Lung microvascular endothelial cell (primary cell): ENCODE results near the gene SFXN4. TPM values are rescaled to one million over a fixed set of nuclear protein-coding genes. Genes with fewer than 3 reads are reported as not detected.
A peak's percentile ranks its signal among the peaks of the same experiment; 100 is the strongest.

Source experiments
- DNase-seq, 2 donors: peaks; one replicate each; pipeline versions ENCODE4 v3.0.0 to v3.0.0-alpha.2; 2010; ENCODE audit warnings: low read depth in 2 of 2
- total RNA-seq: library from RNA; depleted of rRNA; stranded (reverse); fragments of >200 nt; gene quantifications from 2 replicates; pipeline ENCODE4 v1.2.1, GENCODE V29; 2014

Gene SFXN4, protein sequence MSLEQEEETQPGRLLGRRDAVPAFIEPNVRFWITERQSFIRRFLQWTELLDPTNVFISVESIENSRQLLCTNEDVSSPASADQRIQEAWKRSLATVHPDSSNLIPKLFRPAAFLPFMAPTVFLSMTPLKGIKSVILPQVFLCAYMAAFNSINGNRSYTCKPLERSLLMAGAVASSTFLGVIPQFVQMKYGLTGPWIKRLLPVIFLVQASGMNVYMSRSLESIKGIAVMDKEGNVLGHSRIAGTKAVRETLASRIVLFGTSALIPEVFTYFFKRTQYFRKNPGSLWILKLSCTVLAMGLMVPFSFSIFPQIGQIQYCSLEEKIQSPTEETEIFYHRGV
- total RNA-seq = 9.2 and 10.1 TPM in 2 replicates

GRCh38 chr10:119165171-119166117 is at the start of gene SFXN4:
Gene SFXN4 (minus strand): TSS chr10:119165714. CDS start chr10:119165647, 67 bp downstream.
- DNase-seq = peak; percentile 69 to 76

GRCh38 chr10:119211625-119212441 is 46.3 kb upstream of the SFXN4 start:
- DNase-seq = peak in 1 of 2 donors; percentile 44

GRCh38 chr10:119211176-119211575 is 45.7 kb upstream of the SFXN4 start:
- DNase-seq = peak; percentile 26 to 57

GRCh38 chr10:119210633-119211032 is 45.1 kb upstream of the SFXN4 start:
- no peak for DNase-seq

GRCh38 chr10:119209736-119210355 is 44.3 kb upstream of the SFXN4 start:
- DNase-seq = peak in 1 of 2 donors; percentile 55

DNA sequence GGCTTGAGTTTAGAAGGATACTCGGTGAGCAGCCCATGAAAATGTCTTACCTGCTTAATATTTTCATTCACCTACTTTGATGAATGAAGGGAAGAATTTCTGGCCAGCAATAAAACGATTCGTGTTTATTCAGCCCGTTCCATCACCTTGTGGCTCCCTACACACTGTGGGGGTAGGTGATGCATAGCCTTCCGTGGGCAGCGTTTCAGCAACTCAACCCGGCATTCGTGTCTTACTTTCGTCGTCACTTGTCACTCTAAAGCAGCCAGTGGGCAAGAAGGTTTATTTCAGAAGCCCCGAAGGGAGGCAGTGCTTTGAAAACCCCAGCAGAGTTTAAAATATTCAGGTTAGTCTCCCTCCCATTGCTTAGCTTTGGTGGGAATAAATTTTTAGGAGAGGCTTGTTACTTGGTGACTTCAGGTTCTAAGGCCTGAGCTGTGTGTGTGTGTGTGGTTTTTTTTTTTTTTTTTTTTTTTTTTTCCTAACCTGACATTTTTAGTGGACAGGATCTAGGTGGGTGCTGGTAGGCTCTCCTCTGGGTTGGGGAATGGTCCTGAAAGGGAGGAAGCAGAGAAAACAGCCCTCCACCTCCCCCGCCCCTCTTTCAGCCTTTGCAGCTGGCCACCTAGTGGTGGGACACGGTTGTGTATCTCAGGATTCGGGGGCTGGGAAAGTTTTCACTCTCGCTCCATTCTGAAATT is 43.7 kb upstream of the SFXN4 start:
- DNase-seq = peak; percentile 72 to 81

DNA sequence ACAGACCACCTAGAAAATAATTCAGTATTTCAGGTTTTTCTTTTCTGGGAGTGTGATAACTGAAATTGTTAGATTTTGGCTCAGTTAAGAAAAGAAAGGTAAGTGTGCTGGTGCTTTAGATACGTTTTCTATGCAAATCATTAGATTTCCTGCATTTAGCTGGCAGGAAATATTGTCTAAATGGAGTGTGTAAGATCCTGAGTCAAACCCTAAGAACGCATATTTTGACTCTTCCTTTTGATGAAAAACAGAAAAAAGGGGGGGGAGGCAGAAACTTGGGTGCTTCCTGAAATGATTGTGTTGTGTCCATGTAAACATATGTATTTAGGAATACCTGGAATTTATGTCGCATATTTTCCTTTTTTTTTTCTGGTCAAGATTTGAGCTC is 43.0 kb upstream of the SFXN4 start:
- peak in 1 of 2 donors; percentile 42 for DNase-seq

DNA sequence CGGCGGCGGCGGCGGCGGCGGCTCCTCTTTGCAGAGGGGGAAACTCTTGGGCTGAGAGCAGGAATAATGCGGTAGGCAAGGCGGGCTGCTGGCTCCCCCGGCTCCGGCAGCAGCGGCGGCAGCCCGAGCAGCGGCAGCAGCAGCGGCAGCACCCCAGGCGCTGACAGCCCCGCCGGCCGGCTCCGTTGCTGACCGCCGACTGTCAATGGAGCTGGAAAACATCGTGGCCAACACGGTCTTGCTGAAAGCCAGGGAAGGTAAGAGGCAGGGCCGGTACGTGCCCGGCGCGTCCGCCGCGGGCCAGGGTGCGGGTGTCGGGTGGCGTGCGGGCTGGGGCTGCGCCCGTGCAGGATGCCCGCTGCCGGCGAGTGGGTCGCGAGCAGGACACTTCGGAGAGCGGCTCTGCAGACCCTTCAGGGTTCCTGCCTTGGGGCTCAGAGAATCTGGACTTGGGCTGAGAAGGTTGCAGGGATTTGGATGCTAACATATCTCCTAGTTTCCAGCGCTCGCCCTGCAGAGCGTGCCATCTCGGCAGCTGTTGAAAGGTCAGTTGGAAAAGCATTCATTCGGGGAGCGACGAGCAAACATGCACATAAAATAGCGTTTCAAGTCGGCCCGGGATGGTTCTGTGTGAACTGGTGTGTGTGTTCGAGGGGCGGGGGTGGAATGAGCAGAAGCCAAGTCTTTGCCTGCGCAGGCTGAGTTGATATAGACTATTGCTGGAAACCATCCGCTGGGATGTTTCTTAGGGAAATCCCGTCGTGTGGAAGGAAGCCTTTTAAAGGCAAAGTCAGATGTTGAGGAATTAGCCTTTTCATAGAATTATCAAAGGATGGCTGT is 42.4 kb upstream of the SFXN4 start:
- DNase-seq = peak; percentile 62 to 69

- DNase-seq = peak; percentile 98
These were observed 41.8 kb upstream of the SFXN4 start, which contains the start of gene GRK5 for GRCh38 chr10:119207366-119207666. Gene GRK5 (plus strand): TSS chr10:119207571. CDS start chr10:119207918, 347 bp downstream.

DNA sequence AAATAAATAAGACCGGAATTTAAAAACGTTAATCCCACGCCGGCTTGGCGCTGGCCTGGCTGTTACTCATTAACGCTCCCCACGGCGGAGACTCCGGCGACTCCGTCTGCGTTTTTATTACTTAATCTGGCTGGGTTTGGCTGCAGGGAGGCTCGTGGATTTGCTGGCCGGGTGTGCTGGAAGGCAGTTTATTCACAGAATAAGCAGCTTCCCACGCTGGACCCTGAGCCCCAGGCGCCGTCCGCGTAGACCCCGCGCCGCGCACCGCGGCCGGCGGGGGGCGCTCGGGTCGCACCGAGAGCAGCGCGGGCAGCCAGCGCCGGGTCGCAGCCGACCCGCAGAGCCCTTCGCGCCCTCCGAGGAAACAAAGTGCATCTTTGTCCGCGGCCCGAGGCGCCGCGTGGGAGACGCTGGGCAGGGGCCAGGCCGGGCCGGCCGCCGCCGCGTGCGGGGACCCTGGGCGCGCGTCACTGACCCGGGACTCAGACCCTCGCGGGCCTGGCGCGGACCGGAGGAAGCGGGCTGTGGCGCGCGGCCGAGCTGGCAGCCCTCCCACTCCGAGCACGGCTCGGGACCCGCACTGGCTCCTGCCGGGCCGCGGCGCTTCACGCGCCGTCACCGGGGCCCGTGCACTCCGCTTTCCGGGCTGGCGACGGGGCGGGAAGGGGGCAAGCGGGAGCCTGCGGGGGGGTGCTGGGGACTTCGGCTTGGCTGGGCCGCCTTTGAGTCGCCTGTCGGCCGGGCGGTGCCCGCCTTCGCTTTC is 41.3 kb upstream of the SFXN4 start:
- DNase-seq = peak; percentile 73 to 80

DNA sequence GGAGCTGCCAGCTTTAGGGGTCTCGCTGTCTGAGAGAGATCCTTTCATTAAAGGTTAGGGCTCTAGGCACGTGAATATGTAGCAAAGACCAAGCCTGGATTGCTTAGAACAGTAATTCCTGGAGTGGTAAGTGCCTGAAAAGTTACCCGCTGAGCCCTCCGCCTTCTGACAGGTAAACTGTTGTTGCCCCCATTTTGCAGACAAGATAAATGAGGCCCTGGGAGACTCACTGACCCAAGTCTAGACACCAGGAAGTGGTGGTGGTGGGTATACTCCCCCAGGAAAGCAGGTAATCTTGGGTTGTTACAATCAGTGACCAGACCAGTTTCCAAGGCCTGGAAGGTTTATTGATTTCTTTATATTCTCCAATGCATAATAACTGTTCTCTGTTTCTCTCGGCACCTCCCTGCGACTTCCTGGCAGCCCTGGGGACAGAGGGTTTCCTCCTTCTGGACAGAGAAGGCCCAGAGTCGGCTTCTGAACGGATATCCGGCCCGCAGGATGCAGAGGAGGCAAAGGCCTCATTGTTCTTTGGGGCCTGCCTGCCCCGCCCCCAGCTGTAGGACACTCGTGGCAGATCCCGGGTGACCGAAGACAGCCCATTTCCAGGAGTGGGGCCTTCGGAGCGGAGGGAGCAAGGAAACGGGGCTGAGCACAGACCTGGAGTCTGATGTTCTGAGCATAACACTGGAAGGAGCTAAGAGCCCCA is 40.5 kb upstream of the SFXN4 start:
- peak; percentile 36 to 71 for DNase-seq

DNA sequence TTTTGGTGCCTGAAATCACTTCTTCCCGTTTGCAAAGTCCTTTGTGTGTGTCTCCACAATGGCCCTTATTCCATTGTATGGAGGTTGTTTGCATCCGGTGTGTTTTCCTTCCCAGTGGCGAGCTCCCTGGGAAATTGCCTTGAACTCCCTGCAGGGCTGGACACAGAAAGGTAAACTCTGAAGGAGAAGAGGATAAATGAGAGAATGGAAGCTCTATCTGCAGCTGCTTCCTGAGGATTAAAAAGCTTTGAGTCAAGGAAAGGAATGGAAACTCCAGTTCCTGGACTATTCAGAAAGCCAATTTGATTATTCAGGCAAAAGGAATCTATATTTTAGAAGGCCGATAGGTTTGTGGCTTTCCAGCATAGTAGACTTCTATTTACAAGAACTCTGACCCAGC is 37.5 kb upstream of the SFXN4 start:
- peak in 1 of 2 donors; percentile 71 for DNase-seq

- DNase-seq = no peak
These were observed 35.7 kb upstream of the SFXN4 start for GRCh38 chr10:119201233-119201632.

GRCh38 chr10:119199231-119199992 is 33.9 kb upstream of the SFXN4 start:
- DNase-seq = peak; percentile 89 to 91

GRCh38 chr10:119198438-119198837 is 32.9 kb upstream of the SFXN4 start:
- DNase-seq = peak; percentile 28 to 29

DNA sequence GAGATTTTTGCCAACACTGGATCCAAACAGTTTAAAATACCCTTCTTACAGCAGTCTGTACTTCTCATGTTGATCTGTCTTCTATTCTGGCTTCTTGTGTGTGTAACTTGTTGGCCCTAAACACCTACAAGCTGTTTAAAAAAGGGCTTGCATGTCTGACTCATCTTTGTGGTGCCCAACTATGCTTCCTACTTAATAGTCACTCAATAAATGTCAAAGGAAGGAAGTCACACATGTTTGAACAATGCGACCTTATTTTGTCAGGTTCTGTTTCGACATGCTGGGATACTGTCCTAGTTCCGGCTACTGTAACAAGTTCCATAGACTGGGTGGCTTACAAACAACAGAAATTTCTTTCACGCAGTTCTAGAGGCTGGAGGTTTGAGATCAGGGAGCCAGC is 32.4 kb upstream of the SFXN4 start:
- peak; percentile 83 to 85 for DNase-seq

GRCh38 chr10:119191881-119192280 is 26.4 kb upstream of the SFXN4 start:
- no peak for DNase-seq
